Mesodermal cell (in vitro differentiated cells): ENCODE data around the gene CCDC92. TPM values are rescaled to one million over a fixed set of nuclear protein-coding genes. Genes with fewer than 3 reads are reported as not detected.

Source experiments
- H3K27ac ChIP-seq: 2 replicates; pipeline ENCODE4 v1.7.0; 2013; ENCODE audit warnings: mild to moderate bottlenecking, low read depth, low read length, moderate library complexity; ENCODE audit not compliant: severe bottlenecking
- H3K36me3 ChIP-seq: 2 replicates; pipeline ENCODE4 v1.7.1; 2013; ENCODE audit warnings: mild to moderate bottlenecking, low read length, moderate library complexity; ENCODE audit not compliant: control insufficient read depth, insufficient read depth
- H3K4me1 ChIP-seq: one replicate; pipeline ENCODE4 v1.7.1; 2013; ENCODE audit warnings: mild to moderate bottlenecking, low read length; ENCODE audit not compliant: insufficient read depth, control insufficient read depth, poor library complexity, severe bottlenecking
- H3K4me3 ChIP-seq: 2 replicates; pipeline ENCODE4 v1.7.0; 2013; ENCODE audit warnings: low read length, control low read depth, mild to moderate bottlenecking; ENCODE audit not compliant: insufficient read depth, poor library complexity, severe bottlenecking; ENCODE audit errors: extremely low read depth
- H3K9me3 ChIP-seq: 2 replicates; pipeline ENCODE4 v1.7.1; 2013; ENCODE audit warnings: mild to moderate bottlenecking, low read length, moderate library complexity; ENCODE audit not compliant: control insufficient read depth
- WGBS, 2 experiments: methylation state at CpG; one replicate each; pipeline ENCODE4 v1.1.5; 2013; ENCODE audit warnings: missing lambda C conversion rate in 2 of 2; ENCODE audit not compliant: insufficient coverage in 2 of 2; 5-methylcytosine and 5-hydroxymethylcytosine counted together
- polyA plus RNA-seq, 2 experiments: library from polyadenylated mRNA; stranded (reverse); fragments of 50-300 nt; gene quantifications; one replicate each; pipeline ENCODE4 v1.2.3, GENCODE V29; 2013

CCDC92 gene, protein sequence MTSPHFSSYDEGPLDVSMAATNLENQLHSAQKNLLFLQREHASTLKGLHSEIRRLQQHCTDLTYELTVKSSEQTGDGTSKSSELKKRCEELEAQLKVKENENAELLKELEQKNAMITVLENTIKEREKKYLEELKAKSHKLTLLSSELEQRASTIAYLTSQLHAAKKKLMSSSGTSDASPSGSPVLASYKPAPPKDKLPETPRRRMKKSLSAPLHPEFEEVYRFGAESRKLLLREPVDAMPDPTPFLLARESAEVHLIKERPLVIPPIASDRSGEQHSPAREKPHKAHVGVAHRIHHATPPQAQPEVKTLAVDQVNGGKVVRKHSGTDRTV
- 39.5 TPM for polyA plus RNA-seq (2013, experiment 1 of 2)
- 32.9 TPM for polyA plus RNA-seq (2013, experiment 2 of 2)

DNA sequence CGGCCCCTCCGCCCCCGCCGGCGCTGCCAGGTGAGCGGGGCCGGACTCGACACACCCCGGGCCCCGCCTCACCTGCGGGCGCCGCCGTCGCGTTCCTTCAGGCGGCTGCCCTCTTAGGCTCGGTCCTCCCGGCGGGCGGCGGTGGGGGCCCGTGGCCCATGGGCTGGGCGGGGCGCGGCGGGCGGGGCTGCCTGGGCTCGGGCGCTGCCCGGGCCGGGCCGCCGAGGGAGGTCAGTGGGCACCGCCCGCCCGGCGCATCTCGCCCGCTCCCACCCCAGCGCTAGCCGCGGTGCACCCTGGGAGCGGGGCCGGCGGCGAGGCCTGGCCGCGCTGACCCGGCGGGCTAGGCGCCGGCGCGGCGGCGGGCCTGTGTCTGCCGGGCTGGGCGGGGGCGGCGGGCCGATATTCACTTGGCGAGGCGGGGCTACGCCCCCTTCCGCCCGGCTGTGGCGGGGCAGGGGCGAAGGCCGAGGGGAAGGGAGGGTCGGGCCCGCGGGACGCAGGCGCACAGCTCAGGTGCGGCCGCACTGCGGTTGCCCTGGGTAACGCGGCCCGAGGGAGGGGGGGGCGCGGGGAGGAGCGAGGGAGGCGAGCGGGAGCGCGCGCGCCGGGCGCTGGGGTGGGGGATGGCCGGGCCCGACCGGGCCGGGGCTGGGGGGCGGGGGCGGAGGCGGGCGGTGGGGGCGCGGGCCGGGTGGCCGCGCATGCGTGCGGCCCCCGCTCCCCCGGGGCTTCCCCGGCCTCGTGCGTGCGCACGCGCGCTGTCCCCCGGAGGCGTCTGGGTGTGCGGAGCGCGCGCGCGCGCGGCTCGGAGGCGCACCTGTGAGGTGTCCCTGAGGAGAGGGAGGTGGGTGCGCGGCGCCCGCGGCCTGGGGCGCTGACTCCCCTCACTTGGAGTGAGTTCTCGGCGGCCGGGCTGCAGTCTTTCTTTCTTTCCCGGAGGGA, at the start of gene CCDC92, which contains the start of gene ZNF664:
CCDC92 (minus strand) TSS at position 375 of the 945 bp plus-strand sequence. CDS start 28,526 bp downstream, outside the sequence.
ZNF664 (plus strand) TSS at position 759 of the 945 bp plus-strand sequence. CDS start 38,930 bp downstream, outside the sequence.
- 0% methylated on average over 35 to 75 of the region's 138 CpGs for WGBS, 2 experiments
- Histone ChIP-seq H3K4me1 (peaks cover 5% of the 10 kb centered on the region), H3K9me3 (no peaks in the 10 kb centered on the region), H3K27ac (peak within 1 kb of the TSS; percentile 70), H3K4me3 (peak within 1 kb of the TSS; percentile 87), H3K36me3 (peaks cover 35% of the 10 kb centered on the region)

DNA sequence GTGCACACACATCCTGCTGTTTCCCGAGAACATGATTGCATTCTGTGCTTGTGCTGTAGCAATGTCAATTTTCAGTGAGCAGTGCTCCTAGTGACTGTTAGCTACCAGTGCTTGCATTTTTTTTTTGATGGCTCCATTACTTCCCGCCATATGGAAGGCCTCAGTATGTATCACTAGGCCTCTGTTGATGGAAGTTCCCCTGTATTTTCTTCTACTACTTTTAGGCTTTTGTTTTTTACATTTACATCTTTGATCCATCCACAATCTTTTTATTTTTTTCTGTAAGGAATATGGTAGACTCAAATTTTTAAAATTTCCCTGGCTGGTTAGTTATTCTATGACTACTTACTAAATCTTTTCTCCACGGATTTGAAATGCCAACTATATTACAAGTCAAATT, 49.5 kb upstream of the CCDC92 start:
- Histone ChIP-seq H3K9me3 (peaks cover 5% of the 10 kb centered on the region), H3K4me1 (peaks cover 18% of the 10 kb centered on the region), H3K36me3 (no peaks in the 10 kb centered on the region), H3K27ac (no peak overlapping the region), H3K4me3 (no peak overlapping the region)
- WGBS, 2 experiments = 94 to 100% methylated on average over 1 to 2 of the region's 3 CpGs

DNA sequence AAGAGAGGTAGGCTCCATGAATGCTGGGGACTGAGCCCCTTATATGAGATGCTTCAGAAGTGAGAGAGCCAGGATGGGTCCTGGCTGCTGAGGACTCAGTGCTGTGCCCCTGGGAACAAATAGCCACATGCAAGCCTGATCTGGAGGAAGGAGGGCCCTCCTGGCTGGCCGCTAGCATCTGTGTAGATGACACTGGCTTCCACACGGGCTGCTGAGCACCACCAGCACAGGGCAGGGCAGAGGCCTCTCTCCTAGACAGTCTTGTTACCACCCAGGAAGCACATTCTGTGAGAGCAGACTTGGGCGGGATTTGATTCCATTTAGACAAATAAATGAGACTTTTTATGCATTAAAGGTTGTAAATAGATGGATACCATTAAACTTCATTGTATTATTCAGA, 48.4 kb upstream of the CCDC92 start:
- Histone ChIP-seq H3K9me3 (peaks cover 5% of the 10 kb centered on the region), H3K4me1 (peaks cover 7% of the 10 kb centered on the region), H3K4me3 (no peak overlapping the region), H3K27ac (no peak overlapping the region), H3K36me3 (no peaks in the 10 kb centered on the region)
- WGBS, 2 experiments = 75 to 96% methylated on average over 2 of the region's 3 CpGs

DNA sequence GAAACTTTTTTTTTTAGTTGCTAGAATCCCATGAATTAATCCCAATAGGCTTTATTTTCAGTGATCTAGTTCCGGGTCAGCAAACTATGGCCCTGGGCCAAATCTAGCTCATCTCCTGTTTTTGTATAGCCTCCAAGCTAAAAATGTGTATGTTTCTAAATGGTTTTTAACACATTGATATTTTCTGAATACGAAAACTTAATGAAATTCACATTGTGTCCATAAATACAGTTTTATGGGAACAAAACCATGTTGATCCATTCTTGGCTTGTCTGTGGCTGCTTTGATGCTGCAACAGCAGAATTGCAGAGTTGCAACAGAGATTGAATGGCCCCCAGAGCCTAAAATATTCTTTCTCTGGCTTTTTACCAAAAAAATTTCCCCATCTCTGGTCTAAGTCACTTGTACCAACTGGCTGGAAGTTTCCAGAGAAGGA, 47.9 kb upstream of the CCDC92 start:
- H3K27ac ChIP-seq = no peak overlapping the region
- peaks cover under 1% of the 10 kb centered on the region for H3K36me3 ChIP-seq
- no peak overlapping the region for H3K4me3 ChIP-seq
- H3K9me3 ChIP-seq = peaks cover 5% of the 10 kb centered on the region
- WGBS, 2 experiments = no CpG with 5 or more reads among the region's 2 CpGs
- H3K4me1 ChIP-seq = peaks cover 7% of the 10 kb centered on the region

DNA sequence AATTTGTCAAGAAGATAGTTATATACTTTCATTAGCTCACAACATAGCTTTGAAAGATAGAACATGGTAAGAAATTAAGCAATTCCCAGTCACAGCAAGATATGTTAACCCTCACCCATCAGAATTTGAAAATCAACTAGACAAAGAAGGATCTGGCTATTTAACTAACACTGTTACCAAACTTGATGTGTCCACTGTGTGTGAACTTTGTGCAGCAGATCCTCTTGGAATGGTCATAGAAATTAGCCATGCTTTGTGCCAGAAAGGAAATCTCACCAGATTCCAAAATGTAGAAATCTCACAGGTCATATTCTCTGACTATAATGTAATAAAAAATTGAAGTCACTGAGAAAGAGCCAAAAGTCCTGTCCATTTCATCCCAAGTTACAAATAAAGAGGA, 46.5 kb upstream of the CCDC92 start:
- Histone ChIP-seq H3K4me3 (no peak overlapping the region), H3K27ac (no peak overlapping the region), H3K9me3 (peaks cover 5% of the 10 kb centered on the region), H3K36me3 (peaks cover 15% of the 10 kb centered on the region), H3K4me1 (no peaks in the 10 kb centered on the region)

DNA sequence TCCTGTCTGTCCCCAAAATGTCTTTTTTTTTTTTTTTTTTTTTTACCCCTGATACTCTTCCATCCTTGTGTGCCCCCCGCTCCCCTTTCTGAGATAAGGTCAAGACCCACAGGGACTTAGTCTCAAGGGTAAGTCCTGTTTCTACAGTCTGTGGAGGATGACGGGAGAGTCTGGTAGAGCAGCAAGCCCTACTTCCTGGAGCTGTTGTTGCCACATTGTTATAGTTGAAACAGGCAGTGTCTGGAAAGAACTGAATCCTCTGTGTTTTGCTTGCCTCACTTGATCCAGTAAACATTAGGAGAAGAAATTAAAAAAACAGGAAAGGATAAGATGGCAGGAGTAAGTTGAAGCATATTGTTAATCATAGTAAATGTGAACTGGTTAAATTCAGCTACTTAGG, 45.9 kb upstream of the CCDC92 start:
- Histone ChIP-seq H3K9me3 (peaks cover 5% of the 10 kb centered on the region), H3K4me3 (no peak overlapping the region), H3K27ac (no peak overlapping the region), H3K36me3 (peaks cover 16% of the 10 kb centered on the region), H3K4me1 (no peaks in the 10 kb centered on the region)
- 75 to 83% methylated on average over 1 to 2 of the region's 2 CpGs for WGBS, 2 experiments

DNA sequence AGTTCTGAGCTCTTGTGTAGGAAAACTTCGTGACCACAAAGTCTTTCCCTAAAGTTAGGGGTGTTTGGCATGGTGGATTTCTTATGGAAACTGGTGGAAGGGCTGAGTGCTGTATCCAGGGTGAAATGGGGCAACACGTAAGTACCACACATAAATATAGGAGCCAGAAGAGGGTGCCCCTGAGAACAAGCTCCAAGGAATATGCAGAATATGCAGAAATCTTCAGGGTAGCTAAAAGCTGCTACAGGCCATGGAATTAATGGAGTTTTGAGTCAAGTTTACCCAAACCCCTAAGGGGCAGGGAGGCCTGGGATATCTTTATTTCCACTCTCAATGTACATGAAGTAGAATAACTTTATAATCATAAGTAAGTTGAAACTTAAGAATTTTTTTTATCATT, 44.4 kb upstream of the CCDC92 start:
- 83 to 100% methylated on average over 1 of the region's 2 CpGs for WGBS, 2 experiments
- H3K4me3 ChIP-seq = no peak overlapping the region
- H3K4me1 ChIP-seq = no peaks in the 10 kb centered on the region
- H3K36me3 ChIP-seq = peaks cover 30% of the 10 kb centered on the region
- H3K27ac ChIP-seq = no peak overlapping the region
- peaks cover 3% of the 10 kb centered on the region for H3K9me3 ChIP-seq

DNA sequence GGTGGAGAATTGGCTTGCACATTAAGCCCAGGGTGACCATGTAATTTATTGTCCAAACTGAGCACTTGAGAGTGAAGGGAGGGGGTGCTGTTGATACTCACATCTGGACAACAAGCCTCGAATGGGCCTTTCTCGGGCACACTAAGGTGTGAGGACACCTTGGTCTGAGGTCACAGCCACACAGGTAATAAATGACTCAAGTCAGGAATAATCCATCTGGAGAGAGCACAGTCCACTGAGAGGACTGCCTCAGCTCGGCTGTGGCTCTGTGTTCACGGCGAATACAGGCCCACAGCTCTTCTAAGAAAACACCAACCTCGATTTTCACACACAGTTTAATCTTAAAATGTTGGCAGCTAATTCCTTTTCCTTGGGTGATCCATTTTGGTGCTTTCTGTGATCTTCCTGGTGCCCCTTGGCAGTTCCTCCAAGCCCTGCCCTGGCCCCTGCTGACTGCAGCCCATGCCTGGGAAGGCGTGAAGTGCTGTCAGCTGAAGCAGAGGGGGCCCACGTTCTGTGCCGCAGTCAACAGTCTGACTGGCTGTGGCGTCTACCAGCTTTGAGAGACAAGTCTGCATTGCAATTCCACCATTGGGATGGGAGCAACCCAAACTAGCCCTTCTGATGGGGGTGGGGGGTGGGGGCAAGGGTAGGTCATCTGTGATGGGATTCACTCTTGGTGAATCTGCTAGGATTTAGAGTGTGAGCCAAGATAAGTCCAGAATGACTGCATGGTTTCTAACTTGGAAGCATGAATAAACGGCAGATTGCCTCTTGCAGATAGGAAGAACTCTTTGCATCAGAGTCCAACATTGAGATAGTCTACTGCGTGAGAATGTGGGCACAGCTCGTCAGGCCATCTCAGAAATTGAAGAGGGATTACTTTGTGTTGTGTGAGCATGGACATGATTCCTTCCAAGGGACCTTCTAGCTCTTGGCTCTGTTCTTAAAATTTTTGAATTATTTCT, 43.1 kb upstream of the CCDC92 start:
- Histone ChIP-seq H3K4me3 (no peak overlapping the region), H3K27ac (no peak overlapping the region), H3K36me3 (peaks cover 43% of the 10 kb centered on the region), H3K9me3 (no peaks in the 10 kb centered on the region), H3K4me1 (no peaks in the 10 kb centered on the region)
- WGBS, 2 experiments = 85 to 90% methylated on average over 11 of the region's 13 CpGs

DNA sequence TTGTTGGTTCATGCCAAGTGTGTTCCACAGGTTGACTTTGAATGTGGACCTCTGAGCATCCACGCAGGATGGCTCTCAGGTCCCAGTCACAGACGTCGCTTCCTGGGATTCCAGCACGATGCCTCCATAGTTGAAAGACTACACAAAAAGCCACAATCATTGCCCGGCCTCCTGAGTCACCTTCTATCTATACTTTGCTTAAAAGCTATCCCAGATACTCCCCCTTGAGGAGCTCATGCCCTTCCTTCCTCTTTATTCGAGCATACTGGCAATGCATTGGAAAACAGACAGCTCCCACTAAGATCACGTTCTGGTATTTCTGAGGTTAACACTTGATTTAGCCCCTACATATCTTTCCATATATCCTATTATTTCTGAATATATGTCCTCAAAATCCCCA, 40.4 kb upstream of the CCDC92 start:
- Histone ChIP-seq H3K36me3 (peaks cover 55% of the 10 kb centered on the region), H3K4me3 (no peak overlapping the region), H3K27ac (no peak overlapping the region), H3K4me1 (no peaks in the 10 kb centered on the region), H3K9me3 (no peaks in the 10 kb centered on the region)
- WGBS, 2 experiments = 89 to 95% methylated on average over 3 to 7 of the region's 7 CpGs
